Suppressor macrophage treated with lipopolysaccharide for 1 hour (primary cell): ENCODE measurements around the gene SAC3D1.

ENCODE experiments used
- DNase-seq, 3 donors: peaks; one replicate each; pipeline ENCODE4 v3.0.0-alpha.2; 2020 to 2022

SAC3D1 gene

DNA sequence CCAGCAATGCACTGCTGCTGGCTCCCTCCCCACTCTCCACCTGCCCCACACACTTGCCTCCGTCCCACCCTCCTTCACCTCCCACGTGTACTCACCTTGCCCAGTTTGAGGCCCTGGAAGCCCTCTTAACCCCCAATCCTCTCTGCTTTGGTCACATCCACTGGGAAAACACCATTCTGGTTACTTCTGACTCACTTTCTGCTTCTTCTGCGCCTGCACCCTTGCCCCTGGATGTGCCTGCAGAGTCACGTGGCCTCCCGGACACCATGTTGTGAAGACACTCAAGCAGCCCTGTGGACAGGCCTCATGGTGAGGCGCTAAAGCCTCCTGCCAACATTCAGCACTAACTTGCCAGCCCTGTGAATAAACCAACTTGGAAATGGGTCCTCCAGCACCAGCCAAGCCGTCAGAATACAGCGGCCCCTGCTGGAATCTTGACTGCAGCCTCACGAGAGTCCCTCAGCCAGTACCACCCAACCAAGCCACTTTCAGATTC, 20.0 kb downstream of the SAC3D1 start:
- peak; percentile 24 to 28 (median 27) for DNase-seq

DNA sequence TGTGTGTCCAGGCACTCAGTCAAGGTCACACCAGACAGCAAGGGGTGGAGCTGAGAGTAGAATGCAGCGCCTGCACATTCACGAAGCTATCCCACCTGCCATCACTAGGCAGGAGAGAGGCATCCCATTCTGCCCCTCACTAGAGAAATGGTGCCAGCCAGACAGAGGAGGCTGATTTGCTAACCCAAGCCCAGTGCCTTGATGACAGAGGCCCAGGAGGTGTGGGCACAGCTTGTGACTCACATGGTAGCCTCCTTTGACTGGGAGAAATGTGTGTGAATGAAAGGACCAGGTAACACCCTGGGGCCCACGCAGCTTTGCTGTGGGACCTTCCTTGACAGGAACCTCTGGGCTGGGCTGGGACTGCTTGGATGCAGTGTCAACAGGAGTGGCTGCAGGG, 22.5 kb downstream of the SAC3D1 start:
- no peak for DNase-seq

- no peak for DNase-seq
These were observed 23.8 kb downstream of the SAC3D1 start for GRCh38 chr11:65064847-65065240.

DNA sequence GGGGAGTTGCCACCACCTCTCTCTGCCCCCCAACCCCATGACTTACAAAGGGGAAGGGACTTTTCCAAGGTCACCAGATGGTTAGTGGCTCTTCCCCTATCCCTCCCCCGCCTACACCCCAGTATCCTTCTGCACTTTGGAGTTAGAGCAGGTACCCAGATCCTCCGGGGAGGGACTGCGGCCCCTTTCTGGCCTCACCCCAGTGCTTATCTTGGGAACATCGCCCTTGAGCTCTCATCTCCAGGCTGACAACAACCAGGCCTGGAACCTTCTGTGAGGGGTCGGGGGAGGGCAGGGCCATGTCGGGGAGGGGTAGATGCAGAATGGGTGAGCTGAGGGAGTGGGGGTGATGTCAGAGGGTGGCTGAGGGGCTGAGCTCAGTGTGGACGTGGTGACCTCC, 24.8 kb downstream of the SAC3D1 start:
- peak in 2 of 3 donors; percentile 26 to 62 for DNase-seq

- no peak for DNase-seq
These were observed 25.3 kb downstream of the SAC3D1 start for GRCh38 chr11:65066315-65066714.

DNA sequence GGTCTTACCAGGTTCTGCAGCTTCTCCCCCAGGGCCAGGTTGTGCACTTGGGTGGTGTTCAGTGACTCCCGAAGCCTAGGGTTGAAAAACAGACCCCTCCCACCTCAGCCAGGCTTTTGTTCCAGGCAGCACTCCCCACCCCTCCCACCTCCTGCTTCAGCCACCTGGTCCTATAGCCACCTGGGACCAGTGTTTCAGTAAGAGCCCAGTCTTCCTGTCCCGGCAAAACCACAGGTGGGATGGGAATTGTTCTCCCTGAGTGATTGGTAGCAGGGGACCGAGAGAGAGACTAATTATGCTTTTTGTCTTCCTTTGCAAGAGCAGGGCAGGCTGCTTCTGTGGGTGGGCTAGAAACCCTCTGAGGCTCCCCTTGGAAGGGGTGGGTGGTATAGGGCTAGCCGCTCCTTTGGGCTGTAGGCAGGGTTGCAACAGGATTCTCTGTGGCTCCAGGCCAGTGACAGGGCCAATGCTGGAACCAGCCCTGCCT, 25.8 kb downstream of the SAC3D1 start:
- no peak for DNase-seq

DNA sequence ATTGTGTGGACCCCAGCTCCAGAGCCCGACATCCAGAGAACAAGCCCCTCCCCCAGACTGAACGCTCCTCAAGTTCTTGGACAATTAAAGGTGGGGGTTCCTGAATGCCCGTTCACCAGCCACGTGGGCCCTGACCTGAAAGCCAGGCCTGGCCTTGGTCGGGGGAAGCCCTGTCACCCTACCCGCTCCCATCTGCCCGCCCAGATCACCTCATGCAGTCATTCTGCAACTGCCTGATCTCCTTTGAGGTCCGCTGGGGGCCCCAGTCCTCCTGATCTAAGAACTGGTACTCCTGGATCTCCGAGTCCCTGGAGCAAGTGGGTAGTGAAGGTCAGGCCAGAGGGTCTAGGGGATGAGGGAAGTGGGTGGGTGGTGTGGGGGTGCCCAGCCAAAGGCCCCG, 26.4 kb downstream of the SAC3D1 start:
- no peak for DNase-seq

- DNase-seq: peak; percentile 36 to 63 (median 56)
These were observed 28.2 kb downstream of the SAC3D1 start for GRCh38 chr11:65069217-65069616.

GRCh38 chr11:65071907-65072630, 31.1 kb downstream of the SAC3D1 start:
- peak; percentile 38 to 51 (median 49) for DNase-seq

DNA sequence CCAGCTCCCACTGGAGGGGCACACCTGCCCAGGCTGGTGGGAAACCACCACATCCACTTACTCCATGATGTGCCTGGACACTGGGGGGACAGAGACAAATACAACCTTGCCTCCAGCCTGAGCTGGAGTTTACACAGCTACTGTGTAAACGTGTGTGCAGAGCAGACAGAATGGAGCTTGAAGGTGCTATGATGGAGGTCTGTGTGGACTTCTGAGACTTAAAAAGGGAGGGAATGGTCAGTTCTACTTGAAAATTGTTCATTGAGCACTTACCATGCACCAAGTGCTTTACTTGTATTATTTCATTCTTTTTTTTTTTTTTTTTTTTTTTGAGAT, 31.6 kb downstream of the SAC3D1 start:
- no peak for DNase-seq

DNA sequence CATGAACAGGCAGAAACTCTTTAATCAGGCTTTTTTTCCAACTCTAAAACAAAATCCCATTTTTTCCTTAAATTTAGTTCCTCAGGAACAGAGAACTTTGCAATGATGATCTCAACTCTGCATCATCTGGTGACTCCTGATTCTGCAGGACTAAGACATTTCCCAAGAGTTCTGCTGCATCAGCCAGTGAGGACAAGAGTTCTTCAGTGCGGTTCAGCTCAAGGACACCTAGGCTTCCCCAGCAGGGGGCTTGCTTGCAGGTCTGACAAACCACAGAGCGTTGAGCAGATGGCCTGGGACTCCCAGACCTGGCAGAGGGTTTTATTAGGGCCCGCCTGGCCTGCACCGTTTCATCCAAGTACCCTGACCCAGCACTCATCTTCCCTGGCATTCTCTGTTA, 36.4 kb downstream of the SAC3D1 start:
- DNase-seq: peak; percentile 43 to 57 (median 46)

DNA sequence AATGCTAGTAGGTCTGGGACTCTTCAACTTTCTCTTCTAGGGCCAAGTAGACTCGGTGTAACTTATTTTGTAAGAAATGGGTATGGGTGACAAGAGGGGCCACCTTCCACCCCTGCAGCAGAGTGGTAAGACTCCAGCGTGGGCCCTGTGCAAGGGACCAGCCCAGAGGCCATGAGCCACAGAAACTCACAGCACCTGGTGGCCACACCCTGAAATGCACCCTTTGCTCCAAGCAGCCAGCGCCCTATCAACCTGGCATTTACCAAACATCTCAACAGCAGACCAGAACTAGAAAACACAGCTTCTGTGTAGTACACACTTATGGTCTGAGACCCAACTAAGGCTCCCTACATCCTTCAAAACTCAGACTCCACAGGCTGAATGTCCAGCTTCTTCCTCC, 37.1 kb downstream of the SAC3D1 start:
- peak; percentile 57 to 70 (median 66) for DNase-seq

DNA sequence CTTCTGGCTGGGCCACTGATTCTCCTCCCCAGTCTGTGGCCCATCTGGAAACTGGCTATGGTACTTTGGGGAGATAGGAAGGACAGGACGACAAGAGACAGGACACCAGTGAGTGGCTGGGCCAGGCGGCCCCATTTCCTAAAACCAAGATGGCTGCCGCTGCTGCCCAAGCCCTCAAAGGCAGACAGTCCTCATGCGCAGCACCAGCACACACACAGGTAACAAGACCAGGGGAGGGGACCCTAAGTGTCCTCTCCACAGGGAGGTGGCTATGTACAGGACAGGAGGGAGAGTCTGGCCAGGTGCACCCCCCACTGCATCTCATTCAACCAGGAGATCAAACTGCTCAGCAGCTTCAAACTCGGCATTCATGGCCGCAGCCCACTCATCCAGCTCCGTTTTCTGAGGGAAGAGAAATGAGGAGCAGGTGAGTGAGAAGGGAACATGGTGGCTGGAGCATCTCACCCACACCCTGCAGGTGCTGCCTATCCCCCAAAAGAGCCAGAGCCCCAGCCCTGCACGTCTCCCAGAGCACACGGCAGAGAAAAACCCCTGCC, 37.9 kb downstream of the SAC3D1 start:
- no peak for DNase-seq

DNA sequence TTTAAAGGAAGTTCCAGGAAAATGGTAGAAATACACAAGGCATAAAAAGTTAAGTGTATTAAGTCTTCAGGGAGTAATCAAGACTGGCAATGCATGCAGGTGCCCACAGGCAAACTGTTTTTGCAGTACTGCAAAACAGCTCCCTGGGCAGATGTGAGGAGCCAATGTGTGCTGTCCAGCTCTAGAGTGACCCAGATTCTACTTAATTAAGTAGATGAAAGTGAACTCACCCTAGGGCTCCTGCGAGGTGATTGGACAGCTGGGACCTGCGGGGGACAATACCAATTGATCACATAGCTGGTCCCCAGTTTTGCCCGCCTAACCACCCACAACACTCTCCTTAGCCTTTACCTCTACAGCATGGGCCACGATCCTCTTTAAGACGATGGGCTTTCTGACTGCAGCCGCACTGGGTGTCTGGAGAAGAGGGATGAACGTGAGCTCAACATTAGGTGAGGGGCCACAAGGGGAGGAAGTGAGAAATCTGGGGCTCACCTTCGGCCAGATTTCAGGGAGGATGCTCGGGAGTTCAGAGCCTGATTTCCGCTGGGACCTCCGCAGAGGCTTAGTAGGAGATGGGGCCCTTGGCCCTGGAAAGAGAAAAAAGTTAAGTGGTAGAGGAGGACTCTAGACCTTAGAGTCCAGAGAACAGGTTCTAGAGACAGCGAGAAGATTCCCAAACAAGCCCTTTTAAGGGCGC, 42.3 kb downstream of the SAC3D1 start:
- DNase-seq: no peak

- peak; percentile 97 to 99 (median 98) for DNase-seq
These were observed 43.0 kb downstream of the SAC3D1 start, which contains the start of the genes CDCA5 and ZFPL1 for GRCh38 chr11:65083834-65084597. Gene CDCA5, minus strand, starts transcription at chr11:65084040. Its CDS starts 62 bp downstream, at chr11:65083978. Gene ZFPL1, plus strand, starts transcription at chr11:65084222. Its CDS starts 477 bp downstream, at chr11:65084699.

- no peak for DNase-seq
These were observed 43.8 kb downstream of the SAC3D1 start for GRCh38 chr11:65084598-65085375.

- DNase-seq: peak; percentile 31 to 45 (median 38)
These were observed 44.4 kb downstream of the SAC3D1 start for GRCh38 chr11:65085446-65085845.

DNA sequence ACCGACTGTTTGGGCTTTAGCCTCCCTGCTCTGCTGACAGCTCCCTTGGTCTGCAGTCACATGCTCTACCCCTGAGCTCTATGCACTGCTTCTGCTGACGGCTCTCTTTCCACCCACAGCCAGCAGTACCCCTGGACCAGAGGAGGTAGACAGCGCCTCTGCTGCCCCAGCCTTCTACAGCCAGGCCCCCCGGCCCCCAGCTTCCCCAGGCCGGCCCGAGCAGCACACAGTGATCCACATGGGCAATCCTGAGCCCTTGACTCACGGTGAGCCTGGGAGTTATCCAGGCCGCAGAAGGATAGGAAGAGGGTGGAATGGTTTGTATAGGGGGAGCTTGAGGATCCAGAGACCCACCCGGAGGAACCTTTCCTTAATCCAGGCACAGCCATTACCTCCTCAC, 45.8 kb downstream of the SAC3D1 start:
- DNase-seq: no peak

DNA sequence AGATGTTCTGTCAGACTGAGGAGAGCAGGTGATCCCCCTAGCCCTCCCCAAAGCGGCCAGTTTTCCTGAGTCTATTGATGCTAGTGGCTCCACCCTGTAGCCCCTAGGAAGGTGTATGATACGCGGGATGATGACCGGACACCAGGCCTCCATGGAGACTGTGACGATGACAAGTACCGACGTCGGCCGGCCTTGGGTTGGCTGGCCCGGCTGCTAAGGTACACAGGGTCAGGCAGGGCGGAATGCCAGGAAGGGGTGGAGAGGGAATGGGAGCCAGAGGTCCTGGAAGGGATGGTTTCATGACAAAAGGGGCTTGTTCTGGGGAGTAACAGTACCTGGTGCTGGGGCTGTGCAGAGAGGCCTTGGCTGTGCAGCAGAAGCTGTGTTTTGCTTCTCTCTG, 46.2 kb downstream of the SAC3D1 start:
- no peak for DNase-seq

- DNase-seq: no peak
These were observed 46.8 kb downstream of the SAC3D1 start for GRCh38 chr11:65087827-65088226.

DNA sequence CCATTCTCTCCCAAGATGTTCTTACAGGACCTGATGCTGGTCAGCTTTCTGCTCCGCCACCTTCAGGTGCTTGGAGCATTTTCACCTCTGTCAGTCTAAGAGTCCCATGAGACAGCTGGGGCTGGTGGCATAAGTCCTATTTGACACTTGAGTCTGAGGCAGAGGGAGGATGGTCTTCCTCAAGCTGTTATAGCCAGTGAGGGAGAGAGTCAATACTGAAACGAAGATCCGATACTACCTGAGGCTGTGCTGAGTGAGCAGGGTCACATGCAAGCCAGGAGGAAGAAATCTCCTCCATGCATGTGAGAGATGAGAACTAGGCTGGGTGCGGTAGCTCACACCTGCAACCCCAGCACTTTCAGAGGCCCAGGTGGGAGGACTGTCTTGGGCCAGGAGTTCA, 48.6 kb downstream of the SAC3D1 start:
- DNase-seq: no peak

- no peak for DNase-seq
These were observed 49.6 kb downstream of the SAC3D1 start for GRCh38 chr11:65090628-65091027.
